HepG2 (cell line): ENCODE measurements around the gene C5orf34. TPM values are rescaled to one million over a fixed set of nuclear protein-coding genes. Genes with fewer than 3 reads are reported as not detected.

ENCODE experiments used
- DMTF1 ChIP-seq: sonication (generic); formaldehyde crosslinking; IDR thresholded peaks from 2 replicates; pipeline ENCODE4 v1.4.0; 2020; ENCODE audit warnings: mild to moderate bottlenecking, missing genetic modification reagents
- ELF3 ChIP-seq: IDR thresholded peaks from 2 replicates; pipeline ENCODE4 v1.6.1; 2016; ENCODE audit warnings: missing genetic modification reagents, missing compliant biosample characterization
- HCFC1 ChIP-seq: fragments of 150-350 bp; IDR thresholded peaks from 2 replicates; pipeline ENCODE4 v1.6.1; 2014; ENCODE audit warnings: low read depth, low read length
- LRRFIP1 ChIP-seq: sonication (generic); formaldehyde crosslinking; conservative IDR thresholded peaks from 2 replicates; pipeline ENCODE4 v1.4.0; 2020; ENCODE audit warnings: missing genetic modification reagents
- MAFG ChIP-seq: sonication (generic); formaldehyde crosslinking; IDR thresholded peaks from 2 replicates; pipeline ENCODE4 v1.5.1; 2020; ENCODE audit warnings: mild to moderate bottlenecking, missing genetic modification reagents
- MIXL1 ChIP-seq: IDR thresholded peaks from 2 replicates; pipeline ENCODE4 v1.6.1; 2016
- SKIL ChIP-seq: sonication (generic); formaldehyde crosslinking; IDR thresholded peaks from 2 replicates; pipeline ENCODE4 v1.8.0; 2022; ENCODE audit warnings: missing genetic modification reagents, mild to moderate bottlenecking, moderate library complexity, borderline replicate concordance
- SNRNP70 ChIP-seq: fragments of 200-400 bp; formaldehyde crosslinking; IDR thresholded peaks from 2 replicates; pipeline ENCODE4 v1.6.1; 2017; ENCODE audit warnings: mild to moderate bottlenecking, low read depth, low read length, moderate library complexity
- ZBTB46 ChIP-seq: sonication (generic); formaldehyde crosslinking; IDR thresholded peaks from 2 replicates; pipeline ENCODE4 v1.4.0; 2020; ENCODE audit warnings: mild to moderate bottlenecking, missing genetic modification reagents, borderline replicate concordance
- ZNF18 ChIP-seq: sonication (generic); formaldehyde crosslinking; IDR thresholded peaks from 2 replicates; pipeline ENCODE4 v1.8.0; 2022; ENCODE audit warnings: mild to moderate bottlenecking, missing genetic modification reagents; ENCODE audit not compliant: insufficient replicate concordance
- ZNF558 ChIP-seq: sonication (generic); formaldehyde crosslinking; IDR thresholded peaks from 2 replicates; pipeline ENCODE4 v1.9.0; 2022; ENCODE audit warnings: mild to moderate bottlenecking, missing genetic modification reagents, borderline replicate concordance
- ZNF766 ChIP-seq: sonication (generic); formaldehyde crosslinking; IDR thresholded peaks from 2 replicates; pipeline ENCODE4 v1.5.0; 2020; ENCODE audit warnings: missing genetic modification reagents, borderline replicate concordance
- ZNF775 ChIP-seq: sonication (generic); formaldehyde crosslinking; IDR thresholded peaks from 2 replicates; pipeline ENCODE4 v1.4.0; 2020; ENCODE audit warnings: missing genetic modification reagents, mild to moderate bottlenecking, moderate library complexity, borderline replicate concordance
- ZNF780A ChIP-seq: sonication (generic); formaldehyde crosslinking; IDR thresholded peaks from 2 replicates; pipeline ENCODE4 v1.8.0; 2022; ENCODE audit warnings: mild to moderate bottlenecking, missing genetic modification reagents, moderate library complexity
- ZUFSP ChIP-seq: sonication (generic); formaldehyde crosslinking; IDR thresholded peaks from 2 replicates; pipeline ENCODE4 v1.9.0; 2021; ENCODE audit warnings: missing genetic modification reagents, mild to moderate bottlenecking, borderline replicate concordance
- polyA plus RNA-seq, 8 experiments: library from polyadenylated mRNA; depleted of rRNA in 3 of 8; stranded (reverse) in 7 of 8; unstranded in 1 of 8; fragments of >200 nt; fragmentation: Illumina TruSeq in 4 of 8; extraction: Trizol in 4 of 8; gene quantifications; 2 replicates each; pipeline versions ENCODE4 v1.2.1 to v1.2.3, GENCODE V29; 2011 to 2016; ENCODE audit warnings: low read depth in 4 of 8, missing spikeins in 1 of 8, mixed read lengths in 1 of 8; ENCODE audit not compliant: insufficient read depth in 1 of 8
- total RNA-seq, 5 experiments: library from RNA; depleted of rRNA; stranded (reverse); fragments of >200 nt; fragmentation: Illumina TruSeq; extraction: Trizol; gene quantifications; 2 replicates each; pipeline ENCODE4 v1.2.3, GENCODE V29; 2016; ENCODE audit warnings: low read depth in 1 of 5

Gene C5orf34
- total and polyA plus RNA-seq, 2 of the 13 experiments (the other 11 are each of a cell fraction or from before 2014, with no cell fraction given): 3.2 to 6.4 TPM

- TF ChIP-seq SKIL (CRISPR knock-in tag) (no peak), ELF3 (no peak), HCFC1 (no peak), ZNF775 (CRISPR knock-in tag) (no peak), ZUFSP (CRISPR knock-in tag) (no peak), MAFG (CRISPR knock-in tag) (no peak), ZBTB46 (CRISPR knock-in tag) (no peak), MIXL1 (CRISPR knock-in tag) (no peak), DMTF1 (no peak), ZNF18 (no peak), ZNF780A (CRISPR knock-in tag) (no peak), LRRFIP1 (CRISPR knock-in tag) (no peak), ZNF558 (CRISPR knock-in tag) (no peak), ZNF766 (CRISPR knock-in tag) (no peak; the same call in 1 of the 2 replicates), SNRNP70 (no peak)
Measured at GRCh38 chr5:43555895-43556606, 41.1 kb upstream of the C5orf34 start (continued).
